ENCODE results near the gene HPD. TPM values are rescaled to one million over a fixed set of nuclear protein-coding genes. Genes with fewer than 3 reads are reported as not detected.
"Not testable (repeated sequence)": the region's sequence is repeated elsewhere in the genome, so short reads cannot be mapped to it uniquely, and the experiment has no call there.

HPD gene
- total RNA-seq, result not detected

DNA sequence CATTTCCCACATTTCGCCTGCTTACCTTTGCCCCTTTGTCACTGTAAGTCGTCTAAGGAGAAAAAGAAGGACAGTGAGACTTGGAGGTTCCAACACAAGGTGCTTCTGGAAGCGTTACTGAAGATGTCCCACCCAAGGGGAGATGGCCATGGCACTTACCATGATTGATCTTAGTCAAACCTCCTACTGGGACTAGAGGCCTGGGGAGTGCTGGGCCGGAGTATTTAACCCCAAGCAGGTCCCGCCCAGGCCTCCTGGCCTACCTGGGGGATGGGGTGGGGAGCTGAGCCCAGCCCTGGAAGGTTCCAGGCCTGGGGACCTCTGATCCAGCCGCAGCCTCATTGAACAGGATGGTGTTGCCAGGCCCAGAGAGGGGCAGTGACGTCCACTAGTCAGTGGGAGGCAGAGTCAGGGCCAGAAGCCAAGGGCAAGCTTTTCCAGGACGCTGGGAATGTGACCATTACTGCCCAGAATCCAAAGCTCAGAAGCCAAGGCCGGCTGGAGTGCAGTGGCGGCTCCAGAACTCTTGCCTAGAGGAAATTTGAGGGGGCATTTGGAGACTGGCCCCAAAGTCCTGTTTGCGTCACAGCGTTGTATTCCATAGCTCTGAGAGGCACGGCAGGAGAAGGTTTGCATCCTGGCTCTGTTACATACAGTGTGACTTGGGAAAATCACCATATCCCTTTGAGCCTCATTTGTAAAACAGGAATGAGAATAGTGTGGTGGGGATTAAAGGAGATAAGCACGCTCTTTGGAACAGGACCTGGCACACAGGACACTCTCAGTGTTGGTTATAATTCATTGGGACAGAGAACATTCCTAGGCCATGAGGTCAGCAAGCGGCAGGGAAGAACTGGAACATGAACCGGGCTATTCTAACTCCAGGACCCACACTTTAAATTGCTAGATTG, at the start of gene HPD:
HPD (minus strand) TSS at position 198 of the 911 bp plus-strand sequence; CDS start at position 162, 36 bp downstream.
- ChIA-PET CTCF (interaction anchor here (0.5 to 1.3 kb wide), 4 partner anchors 8 to 680 kb away, joined by 3 to 5 read pairs (median 3); partner anchors contain the start of gene RHOF), POLR2A (no interaction called here)

DNA sequence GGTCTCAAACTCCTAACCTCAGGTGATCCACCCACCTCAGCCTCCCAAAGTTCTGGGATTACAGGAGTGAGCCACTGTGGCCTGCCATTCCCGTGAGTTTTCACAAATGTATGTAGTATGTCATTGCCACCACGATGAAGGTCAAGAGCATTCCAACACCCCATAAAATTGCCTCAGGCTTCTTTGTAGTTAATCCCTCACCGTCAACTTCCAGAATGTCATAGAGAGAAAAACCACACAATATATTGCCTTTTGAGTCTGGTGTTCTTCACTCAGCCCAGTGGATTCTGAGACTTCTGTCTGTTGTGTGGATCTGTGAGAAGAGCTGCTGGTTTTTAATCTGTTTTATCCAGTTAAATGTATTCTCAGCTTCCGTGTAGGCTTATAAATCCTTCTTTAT, 47.1 kb upstream of the HPD start:
- CTCF ChIA-PET, result no interaction called here
- POLR2A ChIA-PET, result no interaction called here

DNA sequence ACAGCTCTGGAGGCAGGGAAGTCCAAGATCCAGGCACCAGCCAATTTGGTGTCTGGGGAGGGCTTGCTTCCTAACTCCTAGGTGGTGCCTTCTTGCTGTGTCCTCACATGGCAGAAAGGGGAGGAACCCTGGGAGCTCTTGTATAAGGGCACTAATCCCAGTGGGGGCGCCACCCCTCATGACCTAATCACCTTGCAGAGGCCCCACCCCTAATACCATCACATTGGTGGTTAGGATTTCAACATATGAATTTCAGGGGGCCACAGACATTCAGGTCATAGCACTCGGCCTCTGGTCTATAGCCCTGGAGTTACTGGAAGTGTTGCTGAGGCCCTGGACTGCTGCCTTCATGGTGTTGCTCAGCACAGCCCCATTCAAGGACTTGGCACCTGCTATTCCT, 44.5 kb upstream of the HPD start:
- ChIA-PET CTCF (interaction anchor here (1.4 to 1.8 kb wide), 2 partner anchors 9 to 109 kb away, joined by 3 to 6 read pairs; partner anchors contain the start of gene RHOF), POLR2A (no interaction called here)

DNA sequence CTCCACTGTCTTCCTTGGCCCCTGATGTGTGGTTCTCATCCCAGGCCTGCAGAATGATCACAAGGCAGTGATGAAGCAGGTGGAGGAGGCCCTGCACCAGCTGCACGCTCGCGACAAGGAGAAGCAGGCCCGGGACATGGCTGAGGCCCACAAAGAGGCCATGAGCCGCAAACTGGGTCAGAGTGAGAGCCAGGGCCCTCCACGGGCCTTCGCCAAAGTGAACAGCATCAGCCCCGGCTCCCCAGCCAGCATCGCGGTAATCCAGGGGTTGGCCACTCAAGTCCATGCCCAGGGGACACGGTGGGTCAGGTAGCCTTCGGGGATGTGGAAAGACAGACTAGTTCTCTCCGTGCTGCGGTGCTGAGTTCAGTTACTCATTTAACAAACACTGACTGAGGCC, 40.9 kb upstream of the HPD start:
- ChIA-PET CTCF (interaction anchor here (1.2 kb wide), 1 partner anchor 107 kb away, joined by 6 read pairs; no protein-coding TSS in a partner anchor), POLR2A (no interaction called here)

DNA sequence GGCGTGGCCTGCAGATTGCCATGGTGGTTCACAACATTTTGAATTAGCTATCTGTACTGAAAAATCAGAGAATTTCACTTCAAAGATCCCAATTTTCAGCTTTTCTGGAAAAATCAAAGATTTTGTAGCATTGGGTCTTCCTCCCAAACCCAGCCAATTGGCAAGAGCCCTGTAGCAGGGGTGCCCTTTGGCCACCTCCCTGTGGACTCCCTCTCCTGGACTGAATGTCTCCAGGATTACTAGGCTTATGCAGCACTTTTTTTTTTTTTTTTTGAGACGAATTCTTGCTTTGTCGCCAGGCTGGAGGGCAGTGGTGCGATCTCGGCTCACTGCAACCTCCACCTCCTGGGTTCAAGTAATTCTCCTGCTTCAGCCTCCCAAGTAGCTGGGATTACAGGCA, 39.6 kb upstream of the HPD start:
- CTCF ChIA-PET, result interaction anchor here (0.7 to 0.8 kb wide), 2 partner anchors 10 to 86 kb away, joined by 3 read pairs; no protein-coding TSS in a partner anchor
- POLR2A ChIA-PET, result no interaction called here

DNA sequence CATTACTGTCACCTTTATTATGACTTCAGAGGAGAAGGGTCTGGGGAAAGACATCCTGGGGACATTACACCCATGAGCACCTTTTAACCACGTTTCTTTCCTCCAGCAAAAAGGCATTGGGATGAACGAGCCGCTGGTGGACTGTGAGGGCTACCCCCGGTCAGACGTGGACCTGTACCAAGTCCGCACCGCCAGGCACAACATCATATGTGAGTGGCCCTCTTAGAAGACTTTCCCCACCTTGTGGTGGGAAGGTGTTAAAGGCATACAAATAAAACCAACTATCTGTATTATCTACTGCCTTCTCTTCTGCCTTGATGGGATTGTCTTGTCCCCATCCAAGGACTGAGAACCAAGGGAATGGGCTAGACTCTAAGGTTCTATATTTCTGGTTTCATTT, 36.0 kb upstream of the HPD start:
- CTCF ChIA-PET, result interaction anchor here (1.0 to 1.5 kb wide), 4 partner anchors 8 to 101 kb away, joined by 3 to 6 read pairs (median 3); partner anchors contain the start of genes CFAP251 and RHOF
- POLR2A ChIA-PET, result interaction anchor here (0.7 kb wide), 1 partner anchor 119 kb away, joined by 4 read pairs; no protein-coding TSS in a partner anchor

DNA sequence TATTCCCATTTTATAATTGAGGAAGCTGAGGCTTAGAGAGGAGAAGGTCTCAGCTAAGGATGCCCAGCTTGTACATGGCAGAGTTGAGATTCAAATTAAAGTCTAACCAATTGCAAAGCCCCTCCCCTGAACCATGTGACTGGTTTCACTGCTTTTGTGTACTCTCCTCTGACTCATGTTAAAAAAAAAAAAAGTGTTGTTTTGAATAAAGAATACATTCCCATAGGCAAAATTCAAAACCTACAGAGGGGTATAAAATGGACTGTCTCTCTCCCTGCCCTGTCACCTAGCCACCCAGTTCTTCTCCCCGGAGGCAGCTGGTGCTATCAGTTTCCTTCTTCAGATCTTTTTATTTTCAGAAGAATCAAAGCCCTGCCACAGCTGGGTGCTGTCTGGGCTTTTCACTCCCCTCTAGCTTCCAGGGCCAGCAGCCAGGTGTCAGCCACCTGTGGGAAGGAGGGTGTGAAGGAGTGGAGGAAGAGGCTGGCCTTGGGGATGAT, 35.4 kb upstream of the HPD start:
- POLR2A ChIA-PET, result interaction anchor here (0.7 kb wide), 1 partner anchor 118 kb away, joined by 4 read pairs; no protein-coding TSS in a partner anchor
- CTCF ChIA-PET, result interaction anchor here (0.8 to 1.9 kb wide), 5 partner anchors 8 to 100 kb away, joined by 3 to 8 read pairs (median 3); partner anchors contain the start of genes CFAP251 and RHOF

DNA sequence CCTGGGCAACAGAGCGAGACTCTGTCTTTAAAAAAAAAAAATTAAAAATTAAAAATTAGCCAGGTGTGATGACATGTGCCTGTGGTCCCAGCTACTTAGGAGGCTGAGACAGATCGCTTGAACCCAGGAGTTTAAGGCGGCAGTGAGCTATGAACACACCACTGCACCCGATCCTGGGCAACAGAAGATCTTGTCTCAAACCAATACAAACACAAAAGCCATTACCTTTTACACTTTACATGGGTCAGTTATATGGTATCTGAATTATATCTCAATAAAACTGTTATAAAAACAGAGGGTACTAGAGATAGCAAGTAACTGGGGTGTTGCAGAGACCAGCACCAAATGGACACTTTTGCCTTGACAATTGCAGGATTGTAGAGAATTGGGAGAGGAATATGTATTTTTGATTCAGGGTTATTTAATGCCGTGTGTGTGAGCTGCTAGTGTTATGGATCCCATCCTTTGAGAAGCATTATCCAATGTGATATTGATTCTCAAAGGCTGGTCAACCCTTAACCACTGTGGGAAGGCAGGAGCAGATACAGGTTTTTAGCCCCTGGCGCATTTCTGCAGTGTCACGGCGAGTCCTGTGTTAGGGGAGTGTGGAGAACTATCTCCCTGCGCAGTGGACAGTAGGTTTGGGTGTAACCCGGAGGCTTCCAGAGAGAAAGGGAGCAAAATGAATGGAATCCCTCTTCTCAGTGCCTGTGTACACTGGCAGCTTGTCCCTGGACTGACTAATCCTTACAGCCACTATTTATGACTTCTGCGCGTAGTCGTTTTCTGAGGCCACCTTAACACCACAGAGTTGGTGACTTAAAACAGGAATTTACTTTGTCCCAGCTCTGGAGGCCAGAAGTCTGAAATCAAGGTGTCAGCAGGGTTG, 34.3 kb upstream of the HPD start:
- CTCF ChIA-PET, result interaction anchor here (0.8 to 7.7 kb wide), 6 partner anchors 25 to 99 kb away, joined by 3 to 97 read pairs (median 4); partner anchors contain the start of genes CFAP251 and RHOF
- POLR2A ChIA-PET, result no interaction called here

DNA sequence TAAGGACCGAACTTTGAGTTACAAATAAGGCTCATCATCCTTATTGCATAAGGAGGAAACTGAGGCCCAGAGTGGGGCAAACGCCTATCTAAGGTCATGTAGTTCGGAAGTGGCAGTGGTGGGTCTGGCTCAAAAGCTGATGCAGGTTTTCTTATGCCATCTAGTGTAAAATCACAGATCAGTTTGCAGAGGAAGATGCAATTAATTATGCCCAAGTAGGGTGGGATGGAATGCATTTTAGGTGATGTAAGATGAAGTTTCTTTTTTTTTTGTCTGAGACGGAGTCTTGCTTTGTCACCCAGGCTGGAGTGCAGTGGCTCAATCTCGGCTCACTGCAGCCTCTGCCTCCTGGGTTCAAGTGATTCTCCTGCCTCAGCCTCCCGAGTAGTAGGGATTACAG, 31.0 kb upstream of the HPD start:
- CTCF ChIA-PET, result interaction anchor here (0.6 to 7.7 kb wide), 9 partner anchors 23 to 177 kb away, joined by 3 to 97 read pairs (median 4); partner anchors contain the start of gene RHOF
- POLR2A ChIA-PET, result not testable (repeated sequence)

DNA sequence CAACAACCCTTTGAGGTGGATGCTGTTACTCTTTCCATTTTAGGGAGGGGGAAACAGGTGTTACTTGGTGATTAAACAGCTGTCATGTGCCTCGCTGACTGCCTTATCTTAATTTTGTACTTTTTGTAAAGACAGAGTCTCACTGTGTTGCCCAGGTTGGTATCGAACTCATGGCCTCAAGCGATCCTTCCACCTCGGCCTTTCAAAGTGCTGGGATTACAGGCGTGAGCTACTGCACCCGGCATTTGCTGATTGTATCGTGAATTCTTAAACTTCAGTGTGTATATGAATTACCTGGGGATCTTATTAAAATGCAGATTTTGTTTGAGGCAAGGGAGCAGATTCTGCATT, 30.6 kb upstream of the HPD start:
- CTCF ChIA-PET, result interaction anchor here (0.6 to 7.7 kb wide), 11 partner anchors 23 to 177 kb away, joined by 3 to 97 read pairs (median 4); partner anchors contain the start of genes CFAP251 and RHOF
- POLR2A ChIA-PET, result interaction anchor here (1.2 to 1.4 kb wide), 2 partner anchors 78 to 177 kb away, joined by 4 to 6 read pairs; partner anchors contain the start of gene TMEM120B

DNA sequence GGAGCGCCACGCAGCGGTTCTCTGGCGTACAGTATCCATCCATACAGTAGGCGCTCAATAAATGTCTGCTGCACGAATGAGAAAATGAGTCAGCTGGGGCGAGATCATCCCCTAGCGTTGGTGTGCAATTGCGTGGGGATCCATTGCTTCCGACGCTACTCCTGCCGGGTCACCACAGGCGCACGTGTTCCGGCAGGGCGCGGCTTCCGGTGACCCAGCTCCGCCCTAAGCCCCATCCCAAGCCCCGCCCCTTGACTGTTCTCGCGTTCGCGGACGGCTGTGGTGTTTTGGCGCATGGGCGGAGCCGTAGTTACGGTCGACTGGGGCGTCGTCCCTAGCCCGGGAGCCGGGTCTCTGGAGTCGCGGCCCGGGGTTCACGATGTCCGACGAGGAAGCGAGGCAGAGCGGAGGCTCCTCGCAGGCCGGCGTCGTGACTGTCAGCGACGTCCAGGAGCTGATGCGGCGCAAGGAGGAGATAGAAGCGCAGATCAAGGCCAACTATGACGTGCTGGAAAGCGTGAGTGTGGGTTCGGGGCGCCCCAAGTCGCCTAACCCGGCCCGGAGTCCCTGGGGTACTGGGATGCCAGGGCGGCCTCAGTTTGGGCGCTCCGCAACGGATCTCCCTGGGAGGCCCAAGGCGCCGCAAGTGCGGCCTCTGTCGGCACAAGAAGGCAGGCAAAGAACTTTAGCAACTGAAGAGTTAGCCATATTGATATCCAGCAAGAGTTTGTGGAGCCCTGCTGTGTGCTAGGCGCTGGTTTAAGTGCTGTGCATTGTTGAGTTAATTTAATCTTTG, 30.0 kb upstream of the HPD start, which contains the start of gene PSMD9:
PSMD9 (plus strand) TSS at position 313 of the 796 bp plus-strand sequence; CDS start at position 380, 67 bp downstream.
- POLR2A ChIA-PET, result interaction anchor here (0.6 to 1.4 kb wide), 6 partner anchors 76 to 215 kb away, joined by 3 to 11 read pairs (median 5); partner anchors contain the start of genes RHOF and TMEM120B
- CTCF ChIA-PET, result interaction anchor here (0.5 to 7.7 kb wide), 18 partner anchors 11 to 140 kb away, joined by 3 to 97 read pairs (median 4); partner anchors contain the start of genes CFAP251 and RHOF

DNA sequence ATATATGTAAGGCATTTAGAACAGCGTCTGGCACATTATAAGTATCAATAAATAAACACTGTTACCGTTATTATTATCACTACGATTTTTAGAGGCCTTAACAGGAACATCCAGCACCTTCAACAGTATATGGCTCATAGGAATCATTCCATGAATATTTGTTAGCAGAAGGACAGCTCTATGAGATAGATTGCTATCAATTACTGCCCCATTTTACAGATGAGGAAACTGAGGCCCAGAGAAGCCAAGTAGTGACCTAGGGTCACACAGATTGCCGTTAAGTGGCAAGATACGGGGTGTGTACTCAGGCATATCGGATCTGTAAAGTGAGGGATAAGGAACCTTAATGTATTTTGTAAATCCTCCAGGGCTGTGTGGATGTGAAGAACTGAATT, 29.4 kb upstream of the HPD start:
- POLR2A ChIA-PET, result interaction anchor here (0.6 to 1.4 kb wide), 7 partner anchors 76 to 216 kb away, joined by 3 to 11 read pairs (median 4); partner anchors contain the start of genes RHOF and TMEM120B
- CTCF ChIA-PET, result interaction anchor here (0.6 to 7.7 kb wide), 17 partner anchors 10 to 140 kb away, joined by 3 to 97 read pairs (median 4); partner anchors contain the start of genes CFAP251 and RHOF

DNA sequence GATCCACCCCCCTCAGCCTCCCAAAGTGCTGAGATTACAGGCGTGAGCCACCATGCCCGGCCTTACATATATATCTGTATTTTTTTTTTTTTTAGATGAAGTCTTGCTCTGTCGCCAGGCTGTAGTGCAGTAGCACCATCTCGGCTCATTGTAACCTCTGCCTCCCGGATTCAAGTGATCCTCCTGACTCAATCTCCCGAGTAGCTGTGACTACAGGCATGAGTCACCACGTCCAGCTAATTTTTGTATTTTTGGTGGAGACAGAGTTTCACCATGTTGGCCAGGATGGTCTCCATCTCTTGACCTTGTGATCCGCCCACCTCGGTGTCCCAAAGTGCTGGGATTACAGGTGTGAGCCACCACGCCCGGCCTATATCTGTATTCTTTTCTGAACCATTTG, 26.5 kb upstream of the HPD start:
- POLR2A ChIA-PET, result not testable (repeated sequence)
- CTCF ChIA-PET, result interaction anchor here (7.7 kb wide), 1 partner anchor 90 kb away, joined by 97 read pairs; the partner anchor contains the start of gene RHOF

DNA sequence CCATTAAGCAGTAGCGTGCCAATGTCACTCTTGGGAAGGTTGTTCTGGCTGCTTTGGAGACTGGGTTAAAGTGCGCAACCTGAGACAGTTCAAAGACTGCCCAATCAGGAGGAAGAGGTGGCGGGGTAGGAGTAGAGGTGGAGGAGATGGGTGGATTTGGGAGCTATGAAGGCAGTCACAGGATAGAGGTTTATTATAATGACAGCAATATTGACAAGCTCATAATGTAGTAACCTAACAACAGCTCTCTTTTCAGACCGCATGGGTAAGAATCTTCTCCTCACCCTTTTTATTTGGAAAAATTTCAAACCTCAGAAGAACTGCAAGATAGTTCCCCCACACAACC, 24.6 kb upstream of the HPD start:
- ChIA-PET POLR2A (interaction anchor here (0.7 kb wide), 1 partner anchor 589 kb away, joined by 3 read pairs; no protein-coding TSS in a partner anchor), CTCF (interaction anchor here (0.9 kb wide), 1 partner anchor 88 kb away, joined by 3 read pairs; no protein-coding TSS in a partner anchor)

DNA sequence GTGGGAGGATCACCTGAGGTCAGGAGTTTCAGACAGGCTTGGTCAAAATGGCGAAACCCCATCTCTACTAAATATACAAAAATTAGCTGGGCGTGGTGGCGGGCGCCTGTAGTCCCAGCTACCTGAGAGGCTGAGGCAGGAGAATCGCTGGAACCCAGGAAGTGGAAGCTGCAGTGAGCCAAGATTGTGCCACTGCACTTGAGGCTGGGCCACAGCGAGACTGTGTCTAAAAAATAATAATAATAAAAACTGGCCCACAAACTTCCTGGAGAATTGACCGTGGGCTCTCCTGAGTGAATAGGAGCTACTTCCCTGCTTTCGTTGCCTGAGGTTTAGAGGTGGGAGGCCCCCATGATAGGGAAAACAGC, 17.4 kb upstream of the HPD start:
- POLR2A ChIA-PET, CTCF ChIA-PET: not testable (repeated sequence)

DNA sequence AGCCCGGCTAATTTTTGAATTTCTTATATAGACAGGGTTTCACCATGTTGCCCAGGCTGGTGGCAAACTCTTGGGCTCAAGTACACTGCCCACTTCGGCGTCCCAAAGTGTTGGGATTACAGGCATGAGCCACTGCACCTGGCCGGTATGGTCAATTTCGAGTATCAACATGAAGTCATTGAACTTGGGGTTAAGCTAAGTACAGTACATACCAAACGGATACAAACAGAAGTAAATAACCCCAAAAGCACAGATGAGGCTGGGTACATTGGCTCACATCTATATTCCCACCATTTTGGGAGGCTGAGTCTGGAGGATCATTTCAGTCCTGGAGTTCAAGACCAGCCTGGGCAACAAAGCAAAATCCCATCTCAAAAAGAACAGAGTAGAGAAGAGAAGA, 16.9 kb upstream of the HPD start:
- ChIA-PET CTCF (no interaction called here), POLR2A (no interaction called here)

DNA sequence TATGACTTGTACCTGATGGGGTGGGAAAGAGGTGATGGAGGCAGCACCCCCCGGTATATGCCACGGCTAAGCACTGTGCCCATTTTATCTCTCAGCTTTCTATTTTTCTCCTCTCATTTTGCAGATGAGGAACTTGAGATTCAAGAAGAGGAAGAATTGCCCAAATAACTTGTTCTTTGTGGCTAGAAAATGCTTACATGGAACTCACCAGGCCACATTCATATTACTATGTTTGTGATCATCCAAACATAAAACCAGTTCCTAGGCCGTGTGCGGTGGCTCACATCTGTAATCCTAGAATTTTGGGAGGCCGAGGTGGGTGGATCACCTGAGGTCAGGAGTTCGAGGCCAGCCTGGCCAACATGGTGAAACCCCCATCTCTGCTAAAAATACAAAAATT, 15.4 kb upstream of the HPD start:
- ChIA-PET POLR2A (no interaction called here), CTCF (no interaction called here)

DNA sequence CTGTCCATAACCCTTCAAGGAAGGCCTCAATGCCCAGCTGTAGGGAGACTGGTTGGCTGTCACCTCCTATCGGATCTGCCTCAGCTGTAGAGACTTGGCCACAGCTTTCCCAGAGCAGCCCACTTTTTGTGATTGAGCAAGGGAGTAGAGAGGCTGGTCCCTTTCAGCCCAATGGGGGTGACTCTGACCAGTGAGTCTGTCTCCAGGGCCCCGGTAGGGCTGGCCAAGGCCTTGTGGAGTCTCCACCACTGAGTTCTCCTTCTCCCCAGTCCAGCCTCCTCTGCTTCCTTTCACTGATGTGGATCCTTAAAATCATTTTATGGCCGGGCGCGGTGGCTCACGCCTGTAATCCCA, 14.5 kb upstream of the HPD start:
- POLR2A ChIA-PET, result no interaction called here
- CTCF ChIA-PET, result no interaction called here
